CD14-positive monocyte (primary cell): ENCODE results near the gene ABCA3. TPM values are rescaled to one million over a fixed set of nuclear protein-coding genes. Genes with fewer than 3 reads are reported as not detected.

Experiments
- DNase-seq, 3 donors: peaks; one replicate each; pipeline ENCODE4 v3.0.0-alpha.2; 2011 to 2022
- H2AFZ ChIP-seq: 2 replicates; pipeline ENCODE4 v1.6.0; 2012; ENCODE audit warnings: mild to moderate bottlenecking, low read depth, low read length, inconsistent platforms; ENCODE audit not compliant: insufficient read depth, poor library complexity, severe bottlenecking
- H3K27ac ChIP-seq, 2 donors: 1 replicate in 1 of 2; 2 replicates in 1 of 2; pipeline ENCODE4 v1.5.1; 2012 to 2013; ENCODE audit warnings: low read length in 2 of 2, control low read depth in 1 of 2, inconsistent platforms in 1 of 2, low read depth in 1 of 2, mild to moderate bottlenecking in 1 of 2
- H3K27me3 ChIP-seq, 2 donors: one replicate each; pipeline versions ENCODE4 v1.6.0 to v1.6.1; 2011 to 2013; ENCODE audit warnings: low read length in 2 of 2; ENCODE audit not compliant: control insufficient read depth in 2 of 2, insufficient read depth in 2 of 2
- H3K36me3 ChIP-seq, 2 donors: replicated peaks in 1 of 2; 1 replicate in 1 of 2; 2 replicates in 1 of 2; pipeline versions ENCODE4 v1.5.1 to v1.6.1; 2012 to 2013; ENCODE audit warnings: low read length in 2 of 2, control low read depth in 1 of 2, inconsistent platforms in 1 of 2, mild to moderate bottlenecking in 1 of 2; ENCODE audit not compliant: insufficient read depth in 2 of 2, control insufficient read depth in 1 of 2
- H3K4me1 ChIP-seq, 2 donors: 1 replicate in 1 of 2; 2 replicates in 1 of 2; pipeline versions ENCODE4 v1.5.1 to v1.6.1; 2012 to 2013; ENCODE audit warnings: low read length in 2 of 2, control low read depth in 1 of 2, inconsistent platforms in 1 of 2, mild to moderate bottlenecking in 1 of 2, moderate library complexity in 1 of 2; ENCODE audit not compliant: insufficient read depth in 2 of 2, control insufficient read depth in 1 of 2
- H3K4me2 ChIP-seq: replicated peaks from 2 replicates; pipeline ENCODE3; 2012; ENCODE audit warnings: low read length, moderate library complexity, mild to moderate bottlenecking; ENCODE audit not compliant: poor library complexity, severe bottlenecking; ENCODE audit errors: extremely low read depth
- H3K4me3 ChIP-seq, 3 experiments: fragments of 200-600 bp in 1 of 3; sonication (generic) in 1 of 3; replicated peaks in 1 of 3; 1 replicate in 2 of 3; 2 replicates in 1 of 3; pipeline ENCODE4 v1.5.1; 2011 to 2013; ENCODE audit warnings: low read length in 3 of 3, mild to moderate bottlenecking in 3 of 3, control low read depth in 2 of 3, low read depth in 2 of 3, inconsistent platforms in 1 of 3, moderate library complexity in 1 of 3
- H3K79me2 ChIP-seq: 2 replicates; pipeline ENCODE4 v1.6.0; 2012; ENCODE audit warnings: mild to moderate bottlenecking, control low read depth, inconsistent platforms, low read length, moderate library complexity; ENCODE audit not compliant: insufficient read depth
- H3K9ac ChIP-seq: 2 replicates; pipeline ENCODE4 v1.6.0; 2017; ENCODE audit warnings: low read length, mild to moderate bottlenecking; ENCODE audit not compliant: insufficient read depth, poor library complexity, severe bottlenecking
- H3K9me3 ChIP-seq, 2 donors: replicated peaks in 1 of 2; 1 replicate in 1 of 2; 2 replicates in 1 of 2; pipeline versions ENCODE4 v1.5.1 to v1.6.1; 2012 to 2013; ENCODE audit warnings: low read length in 2 of 2, control low read depth in 1 of 2; ENCODE audit not compliant: control insufficient read depth in 1 of 2, insufficient read depth in 1 of 2
- H4K20me1 ChIP-seq: 2 replicates; pipeline ENCODE4 v1.6.0; 2012; ENCODE audit warnings: mild to moderate bottlenecking, low read length, control low read depth, moderate library complexity; ENCODE audit not compliant: insufficient read depth
- H3K27ac Mint-ChIP-seq, 7 donors: one replicate each; pipeline ENCODE4 v1.8.0; 2020; ENCODE audit warnings: mild to moderate bottlenecking in 7 of 7, mixed read lengths in 7 of 7, moderate library complexity in 6 of 7, inconsistent platforms in 2 of 7
- H3K27me3 Mint-ChIP-seq, 3 donors: one replicate each; pipeline ENCODE4 v1.8.0; 2021 to 2022; ENCODE audit warnings: low read depth in 3 of 3, mild to moderate bottlenecking in 3 of 3, mixed read lengths in 3 of 3, moderate library complexity in 3 of 3, inconsistent platforms in 1 of 3
- H3K36me3 Mint-ChIP-seq, 2 donors: one replicate each; pipeline ENCODE4 v1.8.0; 2020; ENCODE audit warnings: mixed read lengths in 2 of 2, inconsistent platforms in 1 of 2, mild to moderate bottlenecking in 1 of 2
- H3K4me1 Mint-ChIP-seq: one replicate; pipeline ENCODE4 v1.8.0; 2020; ENCODE audit warnings: mild to moderate bottlenecking, mixed read lengths
- H3K4me3 Mint-ChIP-seq, 2 donors: one replicate each; pipeline ENCODE4 v1.8.0; 2020; ENCODE audit warnings: mild to moderate bottlenecking in 2 of 2, mixed read lengths in 2 of 2, moderate library complexity in 1 of 2
- H3K9me3 Mint-ChIP-seq, 7 donors: one replicate each; pipeline ENCODE4 v1.8.0; 2020 to 2022; ENCODE audit warnings: mixed read lengths in 7 of 7, mild to moderate bottlenecking in 6 of 7, moderate library complexity in 6 of 7, inconsistent platforms in 2 of 7
- CTCF ChIP-seq: fragments of 200-600 bp; IDR thresholded peaks from one replicate; pipeline ENCODE4 v1.8.0; 2022; ENCODE audit warnings: antibody characterized with exemption, mild to moderate bottlenecking
- WGBS: methylation state at CpG from one replicate; pipeline ENCODE4 v1.1.5; 2013; ENCODE audit warnings: missing lambda C conversion rate; ENCODE audit not compliant: insufficient coverage; 5-methylcytosine and 5-hydroxymethylcytosine counted together
- intact Hi-C, 2 donors: fragments of 100-400 bp; cut with micrococcal nuclease; formaldehyde crosslinking; loops; one replicate each; pipeline versions ENCODE4 v1.15.0 to v1.15.1; 2023
- polyA plus RNA-seq, 3 donors: library from polyadenylated mRNA; depleted of rRNA in 1 of 3; unstranded in 2 of 3; stranded (reverse) in 1 of 3; fragments of 300-500 nt in 2 of 3; fragments of >200 nt in 1 of 3; fragmentation: Illumina TruSeq in 2 of 3; gene quantifications; 1 replicate in 2 of 3; 2 replicates in 1 of 3; pipeline ENCODE4 v1.2.3, GENCODE V29; 2012 to 2021

Gene ABCA3
- polyA plus RNA-seq, 3 donors, result 0.06 to 1.2 (median 0.68) TPM

GRCh38 chr16:2350500-2350899 is 10.0 kb upstream of the ABCA3 start:
- H3K9me3 Mint-ChIP-seq, result peaks cover 0 to 2% (median 0%) of the 10 kb centered on the region in 7 donors
- no peak overlapping the region for H3K4me3 Mint-ChIP-seq
- Histone ChIP-seq H3K27ac (no peak overlapping the region), H3K9ac (no peak overlapping the region), H3K9me3 (no peaks in the 10 kb centered on the region), H2AFZ (no peak overlapping the region), H4K20me1 (no peaks in the 10 kb centered on the region), H3K4me2 (no peak overlapping the region), H3K27me3 (peaks cover 10 to 24% of the 10 kb centered on the region in 2 donors), H3K4me1 (no peaks in the 10 kb centered on the region), H3K4me3 (no peak overlapping the region), H3K79me2 (no peaks in the 10 kb centered on the region), H3K36me3 (no peaks in the 10 kb centered on the region)
- H3K36me3 Mint-ChIP-seq, result no peaks in the 10 kb centered on the region
- WGBS, result no CpG with 5 or more reads among the region's 1 CpG
- no peak for DNase-seq
- H3K27me3 Mint-ChIP-seq, result peaks cover 23 to 43% (median 29%) of the 10 kb centered on the region in 3 donors
- H3K27ac Mint-ChIP-seq, result peak overlapping the region in 1 of 7 donors; percentile 41
- H3K4me1 Mint-ChIP-seq, result no peaks in the 10 kb centered on the region
- intact Hi-C loops, result no loop called here
- no peak for TF ChIP-seq CTCF

GRCh38 chr16:2343211-2343610 is 2.7 kb upstream of the ABCA3 start:
- Histone ChIP-seq H3K27me3 (peaks cover 31 to 61% of the 10 kb centered on the region in 2 donors), H3K36me3 (no peaks in the 10 kb centered on the region), H3K4me2 (no peak overlapping the region), H3K79me2 (no peaks in the 10 kb centered on the region), H3K4me1 (peaks cover 12 to 16% of the 10 kb centered on the region in 2 donors), H4K20me1 (no peaks in the 10 kb centered on the region), H3K9ac (no peak overlapping the region), H2AFZ (no peak overlapping the region), H3K9me3 (peaks cover 8 to 10% of the 10 kb centered on the region in 2 donors), H3K4me3 (no peak overlapping the region), H3K27ac (no peak overlapping the region)
- H3K4me3 Mint-ChIP-seq, result peak overlapping the region in 1 of 2 donors; percentile 67
- H3K36me3 Mint-ChIP-seq, result peaks cover 3 to 8% of the 10 kb centered on the region in 2 donors
- H3K27ac Mint-ChIP-seq, result no peak overlapping the region
- H3K4me1 Mint-ChIP-seq, result peaks cover 12% of the 10 kb centered on the region
- peaks cover 4 to 19% (median 14%) of the 10 kb centered on the region in 7 donors for H3K9me3 Mint-ChIP-seq
- intact Hi-C loops, result loop anchor here (5.0 kb wide), 3 partner anchors 84 to 159 kb away; partner anchors contain the start of gene CCNF (in 1 of the 2)
- peaks cover 43 to 65% (median 52%) of the 10 kb centered on the region in 3 donors for H3K27me3 Mint-ChIP-seq
- no peak for DNase-seq
- no peak for TF ChIP-seq CTCF
- no CpG with 5 or more reads among the region's 1 CpG for WGBS
